RWPE2 (cell line): ENCODE results near the gene ATRX.
"Not testable (repeated sequence)": the region's sequence is repeated elsewhere in the genome, so short reads cannot be mapped to it uniquely, and the experiment has no call there.

Source experiments
- ATAC-seq: fragments of 200-7000 bp; cut with Tn5 transposase; 3 replicates; pipeline ENCODE4 v1.9.1; 2021; ENCODE audit warnings: low read depth
- DNase-seq: peaks from one replicate; pipeline ENCODE4 v3.0.0-alpha.2; 2020; ENCODE audit warnings: low spot score
- H3K27ac ChIP-seq: fragments of 450-650 bp; 2 replicates; pipeline ENCODE4 v1.5.1; 2017; ENCODE audit warnings: mild to moderate bottlenecking; ENCODE audit not compliant: poor library complexity, severe bottlenecking
- H3K27me3 ChIP-seq: fragments of 250-450 bp; sonication (Bioruptor Pico); 2 replicates; pipeline ENCODE4 v1.5.1; 2021; ENCODE audit warnings: mild to moderate bottlenecking, moderate library complexity; ENCODE audit not compliant: insufficient read depth, poor library complexity, severe bottlenecking
- H3K36me3 ChIP-seq: fragments of 250-450 bp; sonication (Bioruptor Pico); 2 replicates; pipeline ENCODE4 v1.5.1; 2020; ENCODE audit warnings: low read depth, mild to moderate bottlenecking, moderate library complexity
- H3K4me1 ChIP-seq: fragments of 250-450 bp; sonication (Bioruptor Pico); 2 replicates; pipeline ENCODE4 v1.5.1; 2021; ENCODE audit warnings: mild to moderate bottlenecking, moderate library complexity; ENCODE audit not compliant: insufficient read depth, poor library complexity, severe bottlenecking
- H3K4me3 ChIP-seq: fragments of 250-450 bp; sonication (Bioruptor Pico); 2 replicates; pipeline ENCODE4 v1.5.1; 2021; ENCODE audit warnings: mild to moderate bottlenecking, moderate library complexity; ENCODE audit not compliant: severe bottlenecking
- H3K9me3 ChIP-seq: fragments of 250-450 bp; sonication (Bioruptor Pico); 2 replicates; pipeline ENCODE4 v1.5.1; 2021; ENCODE audit warnings: mild to moderate bottlenecking, moderate library complexity; ENCODE audit not compliant: severe bottlenecking
- CTCF ChIP-seq: fragments of 450-650 bp; IDR thresholded peaks from one replicate; pipeline ENCODE4 v1.5.1; 2017; ENCODE audit warnings: mild to moderate bottlenecking, moderate library complexity; ENCODE audit not compliant: poor library complexity, severe bottlenecking

Gene ATRX

GRCh38 chrX:77755561-77755960 lies 30.5 kb downstream of the ATRX start:
- H3K27me3 ChIP-seq: no peaks in the 10 kb centered on the region
- H3K27ac ChIP-seq: no peak overlapping the region
- no peak overlapping the region for H3K4me3 ChIP-seq
- H3K9me3 ChIP-seq: no peaks in the 10 kb centered on the region
- no peaks in the 10 kb centered on the region for H3K4me1 ChIP-seq
- DNase-seq (no peak), ATAC-seq (no peak)
- no peaks in the 10 kb centered on the region for H3K36me3 ChIP-seq
- no peak for TF ChIP-seq CTCF

- not testable (repeated sequence) for H3K4me3 ChIP-seq, H3K27me3 ChIP-seq, H3K4me1 ChIP-seq, H3K9me3 ChIP-seq, DNase-seq, H3K27ac ChIP-seq, ATAC-seq, H3K36me3 ChIP-seq
These were observed 32.1 kb downstream of the ATRX start for GRCh38 chrX:77753942-77754341.

GRCh38 chrX:77749695-77750094 lies 36.3 kb downstream of the ATRX start:
- Histone ChIP-seq H3K36me3 (no peaks in the 10 kb centered on the region), H3K9me3 (no peaks in the 10 kb centered on the region), H3K4me1 (no peaks in the 10 kb centered on the region), H3K27me3 (no peaks in the 10 kb centered on the region), H3K27ac (no peak overlapping the region), H3K4me3 (no peak overlapping the region)
- ATAC-seq (no peak), DNase-seq (no peak)
- TF ChIP-seq CTCF: no peak

- no peak for DNase-seq
- H3K27me3 ChIP-seq: no peaks in the 10 kb centered on the region
- H3K9me3 ChIP-seq: no peaks in the 10 kb centered on the region
- no peak overlapping the region for H3K27ac ChIP-seq
- ATAC-seq: no peak
- H3K4me3 ChIP-seq: no peak overlapping the region
- H3K4me1 ChIP-seq: no peaks in the 10 kb centered on the region
- no peak for TF ChIP-seq CTCF
- H3K36me3 ChIP-seq: no peaks in the 10 kb centered on the region
These were observed 42.3 kb downstream of the ATRX start for GRCh38 chrX:77743720-77744119.

GRCh38 chrX:77742788-77743476 lies 43.1 kb downstream of the ATRX start:
- H3K27ac ChIP-seq: no peak overlapping the region
- DNase-seq: no peak
- TF ChIP-seq CTCF: no peak

More at GRCh38 chrX:77742788-77743476, 43.1 kb downstream of the ATRX start:
- Histone ChIP-seq H3K36me3 (no peaks in the 10 kb centered on the region), H3K9me3 (no peaks in the 10 kb centered on the region), H3K27me3 (no peaks in the 10 kb centered on the region), H3K4me1 (no peaks in the 10 kb centered on the region), H3K4me3 (no peak overlapping the region)
- ATAC-seq: no peak
